Endodermal cell (in vitro differentiated cells): Measurements from ENCODE around the gene TCF12. TPM values are rescaled to one million over a fixed set of nuclear protein-coding genes. Genes with fewer than 3 reads are reported as not detected.

Experiments used
- DNase-seq: peaks from one replicate; pipeline ENCODE4 v3.0.0-alpha.2; 2017
- H3K27ac ChIP-seq: 2 replicates; pipeline ENCODE4 v1.5.1; 2013; ENCODE audit warnings: mild to moderate bottlenecking, low read depth, low read length, moderate library complexity
- H3K27me3 ChIP-seq: 2 replicates; pipeline ENCODE4 v1.6.1; 2013; ENCODE audit warnings: mild to moderate bottlenecking, low read length, moderate library complexity; ENCODE audit not compliant: insufficient read depth, control insufficient read depth, poor library complexity, severe bottlenecking
- H3K36me3 ChIP-seq: 2 replicates; pipeline ENCODE4 v1.7.0; 2013; ENCODE audit warnings: mild to moderate bottlenecking, low read length, moderate library complexity; ENCODE audit not compliant: control insufficient read depth, insufficient read depth
- H3K4me1 ChIP-seq: one replicate; pipeline ENCODE4 v1.7.0; 2013; ENCODE audit warnings: low read length; ENCODE audit not compliant: control insufficient read depth, insufficient read depth
- H3K4me3 ChIP-seq: 2 replicates; pipeline ENCODE4 v1.5.1; 2013; ENCODE audit warnings: mild to moderate bottlenecking, low read length, moderate library complexity
- H3K9ac ChIP-seq: 2 replicates; pipeline ENCODE4 v1.6.1; 2013; ENCODE audit warnings: mild to moderate bottlenecking, low read length, moderate library complexity; ENCODE audit not compliant: poor library complexity, severe bottlenecking; ENCODE audit errors: extremely low read depth
- H3K9me3 ChIP-seq: 2 replicates; pipeline ENCODE4 v1.6.1; 2013; ENCODE audit warnings: mild to moderate bottlenecking, low read length, moderate library complexity; ENCODE audit not compliant: control insufficient read depth
- H3K27ac Mint-ChIP-seq: 2 replicates; pipeline ENCODE4 v1.8.0; 2020; ENCODE audit warnings: mixed read lengths
- H3K27me3 Mint-ChIP-seq: 2 replicates; pipeline ENCODE4 v1.8.0; 2021; ENCODE audit warnings: mild to moderate bottlenecking, mixed read lengths; ENCODE audit not compliant: insufficient read depth
- H3K36me3 Mint-ChIP-seq: 2 replicates; pipeline ENCODE4 v1.8.0; 2020; ENCODE audit warnings: low read depth, mixed read lengths
- H3K4me1 Mint-ChIP-seq: 2 replicates; pipeline ENCODE4 v1.8.0; 2020; ENCODE audit warnings: mixed read lengths
- H3K4me3 Mint-ChIP-seq: 2 replicates; pipeline ENCODE4 v1.8.0; 2020; ENCODE audit warnings: mild to moderate bottlenecking, moderate library complexity, mixed read lengths
- H3K9me3 Mint-ChIP-seq: 2 replicates; pipeline ENCODE4 v1.8.0; 2020; ENCODE audit warnings: mild to moderate bottlenecking, mixed read lengths
- CTCF ChIP-seq: fragments of 200-600 bp; sonication (generic); conservative IDR thresholded peaks from 2 replicates; pipeline ENCODE4 v1.5.0; 2021; ENCODE audit warnings: antibody characterized with exemption, mild to moderate bottlenecking
- WGBS, 2 experiments: methylation state at CpG; one replicate each; pipeline versions ENCODE4 v1.1.5 to v1.1.7; 2013; ENCODE audit warnings: missing lambda C conversion rate in 2 of 2, mixed read lengths in 1 of 2; ENCODE audit not compliant: insufficient coverage in 1 of 2, insufficient read length in 1 of 2; 5-methylcytosine and 5-hydroxymethylcytosine counted together
- total RNA-seq, 2 donors: library from RNA; stranded (reverse); fragmentation: NEBNext Ultra II Directional in 1 of 2; extraction: Animal tissue kit (Norgen Biotek cat#: 25700) in 1 of 2; gene quantifications; 2 replicates in 1 of 2; 3 replicates in 1 of 2; pipeline ENCODE4 v1.2.1, GENCODE V29; 2021

The TCF12 gene
- total RNA-seq, 2 donors from 2014 or later: 103 to 121 TPM

- Mint-ChIP-seq H3K27me3 (no peaks in the 10 kb centered on the region), H3K9me3 (peaks cover 27% of the 10 kb centered on the region), H3K4me1 (peaks cover 14% of the 10 kb centered on the region), H3K36me3 (peaks cover 30% of the 10 kb centered on the region), H3K4me3 (no peak overlapping the region), H3K27ac (no peak overlapping the region)
- no peak for TF ChIP-seq CTCF
- Histone ChIP-seq H3K4me1 (no peaks in the 10 kb centered on the region), H3K9ac (no peak overlapping the region), H3K27me3 (no peaks in the 10 kb centered on the region), H3K36me3 (peaks cover 4% of the 10 kb centered on the region), H3K4me3 (no peak overlapping the region), H3K9me3 (peaks cover 15% of the 10 kb centered on the region), H3K27ac (no peak overlapping the region)
- 81 to 93% methylated on average over 8 to 10 of the region's 10 CpGs for WGBS, 2 experiments
- DNase-seq: no peak
Measured at GRCh38 chr15:57025264-57025926, 107.0 kb downstream of the TCF12 start.

GRCh38 chr15:57026016-57026592 is 107.7 kb downstream of the TCF12 start:
- Mint-ChIP-seq H3K9me3 (peaks cover 24% of the 10 kb centered on the region), H3K36me3 (peaks cover 26% of the 10 kb centered on the region), H3K27ac (no peak overlapping the region), H3K27me3 (no peaks in the 10 kb centered on the region), H3K4me1 (peaks cover 17% of the 10 kb centered on the region), H3K4me3 (no peak overlapping the region)
- Histone ChIP-seq H3K27me3 (no peaks in the 10 kb centered on the region), H3K36me3 (peaks cover 4% of the 10 kb centered on the region), H3K9ac (no peak overlapping the region), H3K9me3 (peaks cover 15% of the 10 kb centered on the region), H3K27ac (no peak overlapping the region), H3K4me3 (no peak overlapping the region), H3K4me1 (no peaks in the 10 kb centered on the region)
- no peak for TF ChIP-seq CTCF
- no peak for DNase-seq
- WGBS, 2 experiments: 100% methylated on average over 2 of the region's 2 CpGs; no CpG with 5 or more reads in 1 of the 2 experiments

GRCh38 chr15:57027596-57027995 is 109.2 kb downstream of the TCF12 start:
- no peak for TF ChIP-seq CTCF

More at GRCh38 chr15:57027596-57027995, 109.2 kb downstream of the TCF12 start:
- H3K9me3 ChIP-seq: peaks cover 14% of the 10 kb centered on the region
- H3K4me1 ChIP-seq: no peaks in the 10 kb centered on the region
- Mint-ChIP-seq H3K27me3 (no peaks in the 10 kb centered on the region), H3K27ac (no peak overlapping the region), H3K9me3 (peaks cover 12% of the 10 kb centered on the region), H3K36me3 (peaks cover 14% of the 10 kb centered on the region), H3K4me3 (no peak overlapping the region), H3K4me1 (peaks cover 25% of the 10 kb centered on the region)
- no peaks in the 10 kb centered on the region for H3K36me3 ChIP-seq
- no peak for DNase-seq
- no peaks in the 10 kb centered on the region for H3K27me3 ChIP-seq
- WGBS, 2 experiments: 99 to 100% methylated on average over 3 to 5 of the region's 5 CpGs
- H3K27ac ChIP-seq: no peak overlapping the region
- H3K4me3 ChIP-seq: no peak overlapping the region
- H3K9ac ChIP-seq: no peak overlapping the region
